ENCODE data around the gene CLDN24.

DNA sequence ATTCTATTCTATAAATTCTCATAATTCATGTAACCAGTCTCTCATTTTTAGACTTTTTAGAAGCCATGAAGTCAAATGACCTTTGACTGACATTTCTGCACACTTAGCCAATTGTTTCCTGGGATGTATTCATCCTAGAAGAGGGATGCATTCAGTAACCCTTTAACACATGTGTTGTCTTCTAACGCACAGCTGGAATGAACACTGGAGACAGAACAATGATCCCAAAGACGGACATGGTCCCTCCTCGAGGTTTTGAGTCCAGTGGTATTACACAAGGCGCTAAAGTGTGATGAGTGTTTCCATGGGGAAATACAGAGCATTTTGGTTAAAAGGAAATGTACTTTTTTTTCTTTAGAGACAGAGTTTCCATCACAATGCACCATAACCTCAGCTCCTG lies 39.8 kb upstream of the CLDN24 start:
- TF ChIP-seq, protein P1, sequence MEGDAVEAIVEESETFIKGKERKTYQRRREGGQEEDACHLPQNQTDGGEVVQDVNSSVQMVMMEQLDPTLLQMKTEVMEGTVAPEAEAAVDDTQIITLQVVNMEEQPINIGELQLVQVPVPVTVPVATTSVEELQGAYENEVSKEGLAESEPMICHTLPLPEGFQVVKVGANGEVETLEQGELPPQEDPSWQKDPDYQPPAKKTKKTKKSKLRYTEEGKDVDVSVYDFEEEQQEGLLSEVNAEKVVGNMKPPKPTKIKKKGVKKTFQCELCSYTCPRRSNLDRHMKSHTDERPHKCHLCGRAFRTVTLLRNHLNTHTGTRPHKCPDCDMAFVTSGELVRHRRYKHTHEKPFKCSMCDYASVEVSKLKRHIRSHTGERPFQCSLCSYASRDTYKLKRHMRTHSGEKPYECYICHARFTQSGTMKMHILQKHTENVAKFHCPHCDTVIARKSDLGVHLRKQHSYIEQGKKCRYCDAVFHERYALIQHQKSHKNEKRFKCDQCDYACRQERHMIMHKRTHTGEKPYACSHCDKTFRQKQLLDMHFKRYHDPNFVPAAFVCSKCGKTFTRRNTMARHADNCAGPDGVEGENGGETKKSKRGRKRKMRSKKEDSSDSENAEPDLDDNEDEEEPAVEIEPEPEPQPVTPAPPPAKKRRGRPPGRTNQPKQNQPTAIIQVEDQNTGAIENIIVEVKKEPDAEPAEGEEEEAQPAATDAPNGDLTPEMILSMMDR (IDR thresholded peaks at IDR 0.05; ENCODE audit: poor library complexity): no peak
- TF ChIP-seq EZH2 (IDR thresholded peaks at IDR 0.05; ENCODE audit: borderline replicate concordance) (no peak), EZH2phosphoT487 (IDR thresholded peaks at IDR 0.05; ENCODE audit: low read depth, severe bottlenecking, unreplicated experiment) (no peak)
